DMS 273 (cell line): ENCODE results near the gene CAMK2D.
"Not testable (repeated sequence)": the region's sequence is repeated elsewhere in the genome, so short reads cannot be mapped to it uniquely, and the experiment has no call there.

ENCODE experiments used
- DNase-seq: peaks from one replicate; lab custom pipeline; 2025; ENCODE audit not compliant: unreplicated experiment; lab: John Stamatoyannopoulos, UW

CAMK2D gene

GRCh38 chr4:113763923-113764322 is 2.4 kb upstream of the CAMK2D start:
- not testable (repeated sequence) for DNase-seq

- no peak for DNase-seq
Observed at GRCh38 chr4:113763029-113763285, 1.4 kb upstream of the CAMK2D start.

GRCh38 chr4:113762186-113763028 is 869 bp upstream of the CAMK2D start:
- DNase-seq = peak; percentile 99

GRCh38 chr4:113760795-113761619 is 531 bp downstream of the CAMK2D start:
- DNase-seq = peak; percentile 74

GRCh38 chr4:113760094-113760794 is 1.3 kb downstream of the CAMK2D start:
- peak; percentile 58 for DNase-seq

GRCh38 chr4:113759696-113760093 is 1.8 kb downstream of the CAMK2D start:
- DNase-seq = peak; percentile 34

- DNase-seq = no peak
Observed at GRCh38 chr4:113758372-113758771, 3.2 kb downstream of the CAMK2D start.

GRCh38 chr4:113757486-113757885 is 4.1 kb downstream of the CAMK2D start:
- DNase-seq = no peak

- DNase-seq = peak; percentile 21
Observed at GRCh38 chr4:113756005-113756410, 5.5 kb downstream of the CAMK2D start.

- no peak for DNase-seq
Observed at GRCh38 chr4:113750734-113751133, 10.8 kb downstream of the CAMK2D start.

GRCh38 chr4:113750296-113750695 is 11.2 kb downstream of the CAMK2D start:
- DNase-seq = peak; percentile 14

GRCh38 chr4:113749178-113749577 is 12.4 kb downstream of the CAMK2D start:
- no peak for DNase-seq

- DNase-seq = no peak
Observed at GRCh38 chr4:113747949-113748348, 13.6 kb downstream of the CAMK2D start.

GRCh38 chr4:113745711-113746110 is 15.8 kb downstream of the CAMK2D start:
- no peak for DNase-seq

- DNase-seq = no peak
Observed at GRCh38 chr4:113744667-113745240, 16.8 kb downstream of the CAMK2D start.

- no peak for DNase-seq
Observed at GRCh38 chr4:113743690-113744089, 17.8 kb downstream of the CAMK2D start.

GRCh38 chr4:113742643-113743042 is 18.9 kb downstream of the CAMK2D start:
- no peak for DNase-seq

GRCh38 chr4:113741956-113742355 is 19.6 kb downstream of the CAMK2D start:
- no peak for DNase-seq

- DNase-seq = no peak
Observed at GRCh38 chr4:113740857-113741379, 20.6 kb downstream of the CAMK2D start.

- DNase-seq = no peak
Observed at GRCh38 chr4:113739197-113739596, 22.3 kb downstream of the CAMK2D start.

- DNase-seq = peak; percentile 2
Observed at GRCh38 chr4:113738251-113738650, 23.3 kb downstream of the CAMK2D start.
